C4-2B (cell line): ENCODE measurements around the gene STEAP1B.

ENCODE experiments used
- H3K27ac ChIP-seq: fragments of 450-650 bp; 2 replicates; pipeline ENCODE4 v1.5.1; 2017
- ZFX ChIP-seq: fragments of 450-650 bp; IDR thresholded peaks from 2 replicates; pipeline ENCODE4 v1.6.1; 2017
- TF ChIP-seq, protein P1 (sequence below): fragments of 450-650 bp; conservative IDR thresholded peaks from 2 replicates; pipeline ENCODE4 v1.5.1; 2017; ENCODE audit warnings: mild to moderate bottlenecking

Gene STEAP1B

DNA sequence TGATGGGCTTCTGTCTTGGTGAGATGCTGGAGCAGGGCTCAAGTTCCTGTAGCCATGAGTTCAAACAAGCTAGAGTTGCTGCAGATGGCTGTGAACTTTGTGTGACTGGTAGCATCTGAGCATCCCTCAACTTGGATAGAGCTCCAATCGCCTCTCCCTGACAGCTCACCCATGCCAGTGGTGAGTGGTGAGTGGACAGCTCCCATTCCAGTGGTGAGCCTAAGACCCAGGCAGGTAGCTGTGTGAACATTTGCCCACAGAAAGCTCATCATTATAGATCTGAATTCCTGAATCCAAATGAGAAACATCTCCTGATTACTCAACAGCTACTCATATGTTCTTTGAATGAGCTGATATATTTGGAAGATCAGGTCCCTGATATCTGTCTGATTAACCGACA is 25.3 kb downstream of the STEAP1B start:
- no peak overlapping the region for H3K27ac ChIP-seq
- TF ChIP-seq, protein P1, sequence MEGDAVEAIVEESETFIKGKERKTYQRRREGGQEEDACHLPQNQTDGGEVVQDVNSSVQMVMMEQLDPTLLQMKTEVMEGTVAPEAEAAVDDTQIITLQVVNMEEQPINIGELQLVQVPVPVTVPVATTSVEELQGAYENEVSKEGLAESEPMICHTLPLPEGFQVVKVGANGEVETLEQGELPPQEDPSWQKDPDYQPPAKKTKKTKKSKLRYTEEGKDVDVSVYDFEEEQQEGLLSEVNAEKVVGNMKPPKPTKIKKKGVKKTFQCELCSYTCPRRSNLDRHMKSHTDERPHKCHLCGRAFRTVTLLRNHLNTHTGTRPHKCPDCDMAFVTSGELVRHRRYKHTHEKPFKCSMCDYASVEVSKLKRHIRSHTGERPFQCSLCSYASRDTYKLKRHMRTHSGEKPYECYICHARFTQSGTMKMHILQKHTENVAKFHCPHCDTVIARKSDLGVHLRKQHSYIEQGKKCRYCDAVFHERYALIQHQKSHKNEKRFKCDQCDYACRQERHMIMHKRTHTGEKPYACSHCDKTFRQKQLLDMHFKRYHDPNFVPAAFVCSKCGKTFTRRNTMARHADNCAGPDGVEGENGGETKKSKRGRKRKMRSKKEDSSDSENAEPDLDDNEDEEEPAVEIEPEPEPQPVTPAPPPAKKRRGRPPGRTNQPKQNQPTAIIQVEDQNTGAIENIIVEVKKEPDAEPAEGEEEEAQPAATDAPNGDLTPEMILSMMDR, result no peak
- no peak for TF ChIP-seq ZFX

DNA sequence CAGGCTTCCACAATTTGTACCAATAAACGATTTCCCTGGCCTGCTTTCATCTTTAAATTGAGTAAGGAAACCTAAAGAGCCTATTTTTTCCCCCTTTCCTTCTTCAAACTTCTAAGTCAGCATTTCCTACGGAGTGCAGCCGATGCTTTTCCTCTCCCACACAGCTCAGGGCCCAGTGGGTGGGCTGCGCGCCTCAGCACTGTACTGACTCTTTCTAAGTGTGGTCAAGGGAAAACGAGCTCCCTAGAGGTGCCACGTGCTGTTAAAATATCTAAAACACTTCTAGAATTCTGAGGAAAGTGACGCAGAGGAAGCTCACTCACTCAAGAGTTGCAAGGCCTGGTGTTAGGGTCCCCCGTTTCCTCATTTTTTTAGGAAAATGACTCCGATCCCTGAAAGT is 29.0 kb downstream of the STEAP1B start:
- no peak overlapping the region for H3K27ac ChIP-seq
- no peak for TF ChIP-seq ZFX
- TF ChIP-seq, protein P1, result no peak

DNA sequence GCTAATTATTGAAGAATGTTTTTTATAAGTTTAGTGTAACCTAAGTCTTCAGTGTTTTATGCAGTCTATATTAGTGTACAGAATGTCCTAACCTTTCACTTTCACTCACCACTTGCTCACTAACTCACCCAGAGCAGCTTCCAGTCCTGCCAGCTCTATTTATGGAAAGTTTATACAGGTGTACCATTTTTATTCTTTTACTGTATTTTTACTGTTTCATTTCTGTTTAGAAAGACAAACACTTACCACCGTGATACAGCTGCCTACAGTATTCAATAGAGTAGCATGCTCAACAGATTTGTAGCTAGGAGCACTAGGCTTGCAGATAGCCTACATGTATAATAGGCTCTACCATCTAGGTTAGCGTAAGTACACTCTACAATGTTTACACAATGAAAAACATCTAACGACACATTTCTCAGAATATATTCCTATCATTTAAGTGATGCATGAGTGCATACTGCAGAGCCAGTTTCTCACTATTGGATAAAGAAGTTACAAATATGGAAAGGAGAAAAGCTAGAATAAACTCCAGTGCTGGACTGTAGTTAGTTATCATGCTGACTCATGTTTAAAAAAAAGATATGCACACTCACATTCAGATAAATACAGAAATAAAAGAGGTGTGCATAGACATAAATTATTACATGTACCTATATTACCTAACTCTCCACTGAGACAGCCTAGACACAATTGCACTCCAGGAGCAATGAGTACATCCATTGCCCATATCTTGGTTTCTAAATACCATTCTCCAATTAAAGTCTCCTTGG is 30.4 kb downstream of the STEAP1B start:
- TF ChIP-seq, protein P1, result no peak
- TF ChIP-seq ZFX, result no peak
- no peak overlapping the region for H3K27ac ChIP-seq

DNA sequence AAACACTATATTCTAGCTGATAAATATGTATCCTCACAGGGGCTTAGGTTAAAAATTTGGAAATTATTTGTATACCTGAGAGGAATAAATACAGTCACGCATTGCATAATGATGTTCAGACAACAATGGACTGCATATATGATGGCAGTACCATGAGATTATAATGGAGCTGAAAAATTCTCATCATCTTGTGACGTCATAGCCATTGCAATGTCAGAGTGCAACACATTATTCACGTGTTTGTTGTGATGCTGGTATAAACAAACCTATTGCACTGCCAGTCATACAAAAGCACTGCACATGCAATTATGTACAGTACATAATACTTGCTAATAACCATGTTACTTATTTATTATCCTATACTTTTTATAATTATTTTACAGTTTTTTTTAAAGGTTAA is 31.4 kb downstream of the STEAP1B start:
- no peak overlapping the region for H3K27ac ChIP-seq
- TF ChIP-seq, protein P1, result no peak
- TF ChIP-seq ZFX, result no peak

DNA sequence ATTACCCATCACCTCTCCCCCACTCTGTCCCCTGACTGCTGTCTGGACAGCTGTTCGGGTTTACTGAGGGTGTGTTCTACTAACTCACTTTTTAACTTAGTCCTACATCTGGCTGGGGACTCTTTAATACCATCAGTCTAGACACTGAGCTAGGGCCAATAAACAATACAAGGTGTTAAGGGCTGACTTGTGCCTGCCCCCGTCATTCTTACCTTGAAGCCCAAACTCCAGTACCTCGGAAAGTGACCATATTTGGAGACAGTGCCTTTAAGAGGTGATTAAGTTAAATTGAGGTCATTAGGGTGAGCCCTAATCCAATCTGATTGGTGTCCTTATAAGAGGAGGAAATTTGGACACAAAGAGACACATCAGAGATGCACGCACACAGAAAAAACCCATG is 35.7 kb downstream of the STEAP1B start:
- TF ChIP-seq ZFX, result no peak
- TF ChIP-seq, protein P1, result no peak
- no peak overlapping the region for H3K27ac ChIP-seq

DNA sequence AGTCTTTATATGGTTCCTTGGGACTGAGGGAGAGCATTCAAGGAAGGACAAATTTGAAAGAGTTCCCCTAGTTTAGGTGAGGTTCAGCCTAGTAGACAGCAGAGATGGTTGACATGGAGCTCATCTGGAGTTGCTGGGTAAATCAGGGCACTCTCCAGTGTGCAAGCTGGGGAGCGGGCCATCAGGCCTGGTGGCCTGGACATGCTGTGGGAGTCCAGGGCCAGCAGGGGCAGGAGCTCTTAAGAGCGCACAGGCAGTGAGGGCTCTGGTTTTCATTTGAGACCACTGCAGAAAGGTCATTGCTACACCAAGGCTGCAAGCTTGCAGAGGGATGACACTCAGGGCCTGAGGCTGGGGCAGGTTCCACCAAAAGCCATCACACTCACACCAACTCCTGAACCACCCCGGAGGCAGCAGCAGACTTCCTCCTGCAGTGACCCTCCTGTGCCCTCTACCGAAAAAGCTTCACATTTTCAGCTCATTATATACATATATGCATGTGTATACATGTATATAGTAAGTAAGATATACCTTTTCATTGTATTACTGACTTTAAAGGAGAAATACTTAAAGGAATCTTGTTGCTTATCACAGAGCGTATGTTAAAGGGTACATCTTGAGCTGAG is 39.5 kb downstream of the STEAP1B start:
- no peak for TF ChIP-seq ZFX
- no peak overlapping the region for H3K27ac ChIP-seq

DNA sequence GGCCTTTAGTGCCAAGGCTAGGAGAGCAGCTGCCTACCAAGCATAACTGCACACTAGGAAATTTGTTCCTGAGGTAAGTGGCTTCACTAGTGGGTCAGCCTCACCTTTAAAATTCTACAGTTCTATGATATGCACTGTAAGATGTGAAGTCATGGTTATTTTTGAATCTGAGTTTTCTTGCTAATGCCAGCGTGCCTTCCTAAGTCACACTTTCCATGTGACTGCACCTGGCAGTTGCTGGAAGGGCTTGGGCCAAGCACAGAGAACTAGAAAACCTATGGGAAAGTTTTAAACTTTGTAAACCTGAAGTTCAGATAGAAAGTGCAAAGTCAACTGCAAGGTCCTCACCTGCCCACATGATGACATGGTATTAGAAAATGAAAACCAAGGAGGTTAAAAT is 42.5 kb downstream of the STEAP1B start:
- TF ChIP-seq, protein P1, result no peak
- no peak for TF ChIP-seq ZFX
- H3K27ac ChIP-seq, result no peak overlapping the region

DNA sequence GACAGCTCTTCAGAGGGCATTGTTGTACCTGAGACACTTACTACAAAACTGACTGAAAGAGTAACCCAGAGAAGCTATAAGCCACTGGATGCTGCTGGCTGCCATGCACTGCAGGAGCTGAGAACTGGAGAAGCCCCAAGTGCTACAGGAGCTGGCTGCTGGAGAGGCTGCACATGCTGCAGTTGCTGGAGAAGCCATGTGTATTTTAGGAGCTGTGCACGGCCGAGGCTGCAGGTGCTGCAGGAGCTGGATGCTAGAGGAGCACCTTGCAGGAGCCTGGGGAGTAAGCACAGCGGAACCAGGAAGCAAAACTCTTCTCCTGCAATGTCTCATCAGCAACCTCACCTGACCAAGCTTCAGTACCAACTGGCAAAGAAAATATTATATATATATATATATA is 45.5 kb downstream of the STEAP1B start:
- H3K27ac ChIP-seq, result no peak overlapping the region
- no peak for TF ChIP-seq ZFX
- TF ChIP-seq, protein P1, result no peak
